GM19438 (cell line): Measurements from ENCODE around the gene SLC25A3.

Source experiments
- ATAC-seq: cut with Tn5 transposase; IDR thresholded peaks from one replicate; pipeline ENCODE4 v1.9.1; 2021; ENCODE audit warnings: low read depth; ENCODE audit not compliant: unreplicated experiment

Gene SLC25A3

DNA sequence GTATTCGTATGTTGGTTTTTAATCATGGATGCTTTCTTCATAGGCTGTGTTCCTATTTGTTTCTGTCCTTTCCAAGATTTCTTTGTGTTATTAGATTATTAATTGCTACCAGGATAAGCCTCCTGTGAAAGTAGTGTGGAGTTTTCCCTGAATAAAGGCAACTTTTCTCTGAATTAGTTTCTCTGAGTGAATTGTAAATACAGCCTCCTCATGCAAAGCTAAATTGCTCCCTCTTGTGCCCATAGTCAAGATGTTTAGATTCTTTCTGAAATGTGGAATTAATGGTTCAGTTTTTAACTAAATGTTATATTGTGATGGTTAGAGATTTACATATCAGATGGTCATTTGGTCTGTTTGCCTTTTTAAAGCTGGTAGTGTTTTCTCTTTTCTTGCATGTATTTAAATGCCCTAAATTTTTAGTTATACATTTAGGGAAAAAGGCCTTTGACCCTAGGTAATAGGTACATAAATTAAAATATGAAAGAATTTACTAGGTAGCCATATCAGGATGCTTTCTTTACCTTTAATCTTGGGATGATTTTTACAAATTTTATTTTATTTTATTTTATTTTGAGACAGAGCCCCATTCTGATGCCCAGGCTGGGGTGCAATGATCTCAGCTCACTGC is 60.5 kb downstream of the SLC25A3 start:
- no peak for ATAC-seq
